ENCODE measurements around the gene EFHD1.

EFHD1 gene

GRCh38 chr2:232723027-232723426, 89.6 kb downstream of the EFHD1 start:
- no peak for DNase-seq (ENCODE audit: low read depth)
- TF ChIP-seq CTCF (IDR thresholded peaks at IDR 0.05; ENCODE audit: control insufficient read depth, extremely low read depth, insufficient read depth): no peak

GRCh38 chr2:232728785-232729184, 95.4 kb downstream of the EFHD1 start:
- H3K4me3 ChIP-seq (ENCODE audit: low read depth, low read length): no peak overlapping the region
- DNase-seq (ENCODE audit: low read depth): no peak
- TF ChIP-seq CTCF (IDR thresholded peaks at IDR 0.05; ENCODE audit: control insufficient read depth, extremely low read depth, insufficient read depth): no peak

More at GRCh38 chr2:232723027-232723426, 89.6 kb downstream of the EFHD1 start:
- no peak overlapping the region; the same call in 1 of the 2 replicates for H3K4me3 ChIP-seq (ENCODE audit: low read depth, low read length)

GRCh38 chr2:232731470-232731869, 98.1 kb downstream of the EFHD1 start:
- no peak for DNase-seq (ENCODE audit: low read depth)

More at GRCh38 chr2:232731470-232731869, 98.1 kb downstream of the EFHD1 start:
- TF ChIP-seq CTCF (IDR thresholded peaks at IDR 0.05; ENCODE audit: control insufficient read depth, extremely low read depth, insufficient read depth): no peak
- no peak overlapping the region for H3K4me3 ChIP-seq (ENCODE audit: low read depth, low read length)

Measured in LNCaP clone FGC (cell line).